ENCODE data around the gene NT5DC4.

Gene NT5DC4

GRCh38 chr2:112754564-112754963 is 33.7 kb downstream of the NT5DC4 start:
- no peak for DNase-seq (ENCODE audit: low read depth)

GRCh38 chr2:112755444-112755843 is 34.6 kb downstream of the NT5DC4 start:
- DNase-seq (ENCODE audit: low read depth) = no peak

DNA sequence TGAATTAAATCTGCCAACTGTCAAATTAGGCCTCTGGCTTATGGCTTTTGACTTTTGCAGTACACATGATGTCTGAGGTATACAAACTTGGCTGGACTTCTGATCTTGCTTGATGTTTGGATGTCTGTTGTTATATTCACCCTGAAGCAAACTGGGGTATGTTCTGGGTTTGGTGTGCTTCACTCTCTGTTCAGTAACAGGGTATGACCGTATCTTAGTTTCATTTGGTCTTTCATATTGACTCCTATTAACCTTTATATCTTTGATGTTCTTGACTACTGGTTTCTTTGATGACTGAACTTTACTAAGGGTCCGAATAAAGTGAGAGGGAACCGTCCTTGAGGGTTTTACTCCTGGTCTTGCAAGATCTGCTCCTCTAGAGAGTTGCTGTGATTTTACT is 35.4 kb downstream of the NT5DC4 start:
- no peak for DNase-seq (ENCODE audit: low read depth)

- peak; percentile 30 for DNase-seq (ENCODE audit: low read depth)
Observed at GRCh38 chr2:112757265-112757664, 36.4 kb downstream of the NT5DC4 start.

DNA sequence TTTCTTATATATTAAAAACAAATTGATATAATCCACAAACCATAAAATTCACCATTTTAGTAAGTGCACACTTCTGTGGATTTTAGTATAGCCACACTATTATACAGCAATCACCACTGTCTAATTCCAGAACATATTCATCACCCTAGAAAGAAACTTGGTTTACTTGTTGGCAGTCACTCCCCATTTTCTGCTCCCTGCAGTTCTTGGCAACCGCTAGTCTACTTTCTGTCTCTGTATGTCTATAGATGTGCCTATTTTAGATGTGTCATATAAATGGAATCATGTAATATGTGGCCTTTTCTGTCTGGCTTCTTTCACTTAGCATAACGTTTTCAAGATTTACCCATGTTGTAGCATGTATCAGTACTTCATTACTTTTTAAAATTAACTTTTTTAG is 37.9 kb downstream of the NT5DC4 start:
- no peak for DNase-seq (ENCODE audit: low read depth)

DNA sequence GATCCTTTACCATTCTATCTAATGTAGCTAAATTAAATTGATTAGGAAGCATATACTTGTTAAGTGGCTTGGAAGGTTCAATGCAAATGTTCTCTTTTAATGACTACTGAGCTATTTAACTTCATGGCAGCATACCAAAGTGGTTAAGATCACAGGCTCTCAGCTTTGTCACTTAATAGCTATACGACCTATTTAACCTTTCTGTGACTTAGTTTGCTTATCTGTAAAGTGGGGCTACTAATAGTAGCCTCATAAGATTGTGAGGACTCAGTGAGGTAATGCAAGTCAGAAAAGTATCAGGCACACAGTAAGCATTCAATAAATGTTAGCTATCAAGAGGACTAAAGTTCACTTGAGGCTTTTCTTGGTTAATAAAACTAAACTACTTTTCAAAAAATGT is 39.3 kb downstream of the NT5DC4 start:
- DNase-seq (ENCODE audit: low read depth) = no peak

DNA sequence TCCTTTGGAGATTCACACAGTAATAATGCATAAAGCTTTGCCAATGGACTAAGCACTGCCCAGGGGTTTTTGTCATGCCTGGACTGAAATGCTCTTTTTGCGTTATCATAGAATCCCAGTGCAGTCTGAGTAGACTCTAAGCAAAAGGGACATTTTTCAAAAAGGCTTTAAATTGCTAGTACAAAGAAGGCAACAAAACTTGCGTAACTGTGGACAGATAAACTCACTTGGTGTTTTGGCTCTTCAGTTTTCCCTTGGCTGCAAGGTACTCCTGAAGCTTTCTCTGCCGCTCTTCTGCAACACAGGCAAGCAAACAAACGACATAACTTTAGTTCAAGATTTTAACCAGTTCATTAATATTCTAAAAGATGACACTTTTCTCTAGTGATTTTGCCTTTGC is 41.5 kb downstream of the NT5DC4 start:
- no peak for DNase-seq (ENCODE audit: low read depth)

- peak; percentile 99 for DNase-seq (ENCODE audit: low read depth)
Observed at GRCh38 chr2:112764071-112765044, 43.5 kb downstream of the NT5DC4 start, which contains the start of gene CKAP2L. CKAP2L (minus strand) TSS chr2:112764609; CDS start chr2:112764598, 11 bp downstream.

GRCh38 chr2:112765251-112765650 is 44.4 kb downstream of the NT5DC4 start:
- DNase-seq (ENCODE audit: low read depth) = no peak

DNA sequence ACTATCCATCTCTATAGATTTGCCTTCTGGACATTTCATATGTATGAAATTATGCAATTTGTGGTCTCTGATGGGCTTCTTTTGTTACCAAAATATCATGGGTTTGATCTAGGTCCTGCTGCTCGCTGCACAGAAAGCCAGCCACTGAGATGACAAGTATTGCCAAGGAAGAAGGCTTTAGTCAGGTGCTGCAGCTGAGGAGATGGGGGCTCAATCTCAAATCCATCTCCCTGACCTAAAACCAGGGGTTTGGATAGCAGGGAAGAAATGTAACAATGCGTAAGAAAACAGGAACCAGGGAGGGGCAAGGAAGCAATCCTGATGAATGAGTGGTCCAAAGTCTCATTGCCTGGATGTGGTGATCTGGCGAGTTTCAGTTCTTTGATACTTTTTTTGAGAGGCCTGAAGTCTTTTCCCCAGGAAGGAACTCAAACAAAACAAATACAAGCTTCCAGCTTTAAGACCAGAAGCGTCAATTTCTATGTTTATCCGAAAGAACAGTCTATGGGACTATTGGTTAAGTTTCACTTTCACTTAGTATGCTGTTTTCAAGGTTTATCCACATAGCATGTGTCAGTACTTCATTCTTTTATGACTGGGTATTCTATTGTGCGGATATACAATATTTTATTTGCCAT is 47.0 kb downstream of the NT5DC4 start:
- DNase-seq (ENCODE audit: low read depth) = peak; percentile 34

DNA sequence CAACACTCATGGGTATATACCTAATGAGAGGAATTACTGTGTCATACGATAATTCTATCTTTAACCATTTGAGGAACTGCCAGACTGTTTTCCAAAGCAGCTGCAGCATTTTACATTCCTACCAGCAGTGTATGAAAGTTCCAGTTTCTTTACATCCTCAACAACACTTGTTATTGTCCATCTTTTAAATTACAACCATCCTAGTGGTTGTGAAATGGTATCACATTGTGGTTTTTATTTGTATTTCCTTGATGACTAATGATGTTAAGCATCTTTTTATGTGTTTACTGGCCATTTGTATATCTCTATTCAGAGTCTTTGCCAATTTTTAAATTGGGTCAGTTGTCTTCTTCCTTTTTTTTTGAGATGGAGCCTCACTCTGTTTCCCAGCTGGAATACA is 47.6 kb downstream of the NT5DC4 start:
- DNase-seq (ENCODE audit: low read depth) = peak; percentile 54

- DNase-seq (ENCODE audit: low read depth) = no peak
Observed at GRCh38 chr2:112772322-112772721, 51.5 kb downstream of the NT5DC4 start.

DNA sequence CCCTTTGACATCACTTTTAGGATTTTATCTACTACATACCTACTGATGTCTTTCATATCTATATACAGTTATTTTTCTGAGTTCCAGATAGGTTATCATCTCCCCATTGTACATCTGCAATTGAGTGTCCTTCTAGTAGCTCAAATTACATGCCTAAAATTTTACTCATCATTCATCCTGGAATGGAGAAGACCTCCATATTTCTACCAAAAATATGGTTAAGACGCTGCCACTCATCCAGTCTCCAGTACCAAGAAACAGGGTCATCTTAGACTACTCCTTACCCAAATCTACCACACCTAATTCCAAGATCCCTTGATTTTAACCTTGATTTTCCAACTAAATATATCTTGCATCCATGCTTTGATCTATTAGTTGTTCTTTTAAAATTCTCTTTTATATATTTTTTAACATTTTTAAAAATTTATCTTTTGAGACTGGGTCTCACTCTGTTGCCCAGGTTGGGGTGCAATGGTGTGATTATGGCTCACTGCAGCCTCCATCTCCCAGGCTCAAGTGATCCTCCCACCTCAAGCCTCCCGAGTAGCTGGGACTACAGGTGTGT is 52.2 kb downstream of the NT5DC4 start:
- no peak for DNase-seq (ENCODE audit: low read depth)

DNA sequence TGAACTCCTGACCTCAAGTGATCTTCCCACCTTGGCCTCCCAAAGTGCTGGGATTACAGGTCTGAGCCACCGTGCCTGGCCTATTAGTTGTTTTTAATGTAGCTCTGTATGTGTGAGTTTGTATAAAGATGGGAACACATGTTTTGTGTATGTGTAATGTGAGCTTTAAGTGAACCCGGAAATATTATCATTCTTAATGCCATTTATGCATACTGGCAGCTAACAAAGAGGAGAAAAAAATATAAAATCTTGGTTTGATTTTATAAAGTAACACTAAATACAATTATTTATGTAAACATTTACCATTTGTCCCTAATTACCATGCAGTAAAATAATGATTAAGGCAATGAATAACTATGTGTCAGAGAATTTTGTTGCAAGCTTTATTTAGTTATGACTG is 52.7 kb downstream of the NT5DC4 start:
- DNase-seq (ENCODE audit: low read depth) = no peak

DNA sequence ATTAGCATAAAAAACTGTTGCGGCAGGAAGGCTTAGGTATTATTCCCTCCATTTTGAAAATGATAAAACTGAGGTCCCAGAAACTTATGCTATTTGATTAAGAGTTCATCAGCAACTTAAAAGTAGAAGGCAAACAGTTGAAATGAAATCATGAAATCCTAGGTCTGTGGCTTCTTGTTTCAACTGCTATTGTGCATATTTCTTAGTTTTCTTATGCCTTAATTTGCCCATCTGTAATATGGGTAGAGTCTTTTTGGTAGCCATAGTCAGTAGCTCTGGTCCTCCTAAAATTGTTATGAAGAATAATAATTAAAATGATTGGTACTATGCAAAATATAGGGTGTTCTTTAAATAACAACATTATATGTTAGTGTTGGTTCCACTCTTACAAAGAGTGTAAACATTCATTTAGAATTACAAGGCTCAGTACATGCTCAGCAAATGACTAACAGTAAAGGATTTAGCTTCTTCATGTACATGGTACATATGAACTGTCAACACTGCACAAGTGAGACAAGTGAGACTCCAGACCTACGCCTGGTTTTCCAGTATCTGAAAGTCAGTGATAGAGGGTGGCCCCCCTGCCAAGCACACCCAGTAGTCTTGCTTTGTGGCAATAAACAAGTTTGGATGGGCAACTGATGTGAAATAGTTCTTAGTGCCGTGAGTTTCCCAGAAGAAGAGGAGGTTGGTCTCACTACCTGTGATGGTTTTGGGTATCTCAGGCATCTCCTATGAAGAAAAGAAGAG is 53.9 kb downstream of the NT5DC4 start:
- DNase-seq (ENCODE audit: low read depth) = no peak

DNA sequence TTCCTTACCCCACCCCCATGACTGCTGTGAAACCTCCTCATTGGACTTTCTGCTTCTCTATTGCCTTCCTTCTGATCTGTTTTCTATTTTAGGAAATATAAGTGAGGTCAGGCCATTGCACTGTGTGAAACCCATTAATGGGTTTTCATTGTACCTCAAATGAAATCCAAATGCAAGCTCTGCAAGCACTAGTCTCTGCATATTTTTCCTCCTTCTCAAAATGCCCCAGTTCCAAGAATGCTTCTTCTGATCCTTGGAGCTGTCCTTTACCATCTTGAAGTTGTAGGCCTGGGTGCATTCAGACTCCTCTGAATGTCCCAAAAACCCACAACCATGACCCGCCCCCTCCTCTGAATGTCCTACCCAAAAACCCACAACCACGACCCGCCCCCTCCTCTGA is 55.3 kb downstream of the NT5DC4 start:
- DNase-seq (ENCODE audit: low read depth) = no peak

GRCh38 chr2:112777036-112777435 is 56.2 kb downstream of the NT5DC4 start:
- no peak for DNase-seq (ENCODE audit: low read depth)

DNA sequence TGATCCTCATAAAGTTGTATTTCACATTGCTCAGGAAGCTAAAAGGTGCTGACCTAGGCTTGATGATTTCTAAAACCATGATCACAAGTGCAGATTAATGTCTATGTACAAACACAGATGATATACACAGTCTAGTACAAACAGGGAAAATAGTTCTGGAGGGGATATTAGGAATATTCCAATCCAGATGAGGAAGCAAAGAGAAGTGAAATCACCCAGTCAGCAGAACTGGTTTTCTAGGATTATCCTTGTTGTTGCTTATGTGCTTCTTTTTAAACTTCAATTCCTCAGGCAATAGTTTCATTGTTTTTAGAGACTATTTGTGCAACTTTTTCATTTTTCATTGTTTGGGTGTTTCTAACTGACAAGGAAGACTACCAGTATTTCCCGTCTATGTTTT is 58.8 kb downstream of the NT5DC4 start:
- no peak for DNase-seq (ENCODE audit: low read depth)

DNA sequence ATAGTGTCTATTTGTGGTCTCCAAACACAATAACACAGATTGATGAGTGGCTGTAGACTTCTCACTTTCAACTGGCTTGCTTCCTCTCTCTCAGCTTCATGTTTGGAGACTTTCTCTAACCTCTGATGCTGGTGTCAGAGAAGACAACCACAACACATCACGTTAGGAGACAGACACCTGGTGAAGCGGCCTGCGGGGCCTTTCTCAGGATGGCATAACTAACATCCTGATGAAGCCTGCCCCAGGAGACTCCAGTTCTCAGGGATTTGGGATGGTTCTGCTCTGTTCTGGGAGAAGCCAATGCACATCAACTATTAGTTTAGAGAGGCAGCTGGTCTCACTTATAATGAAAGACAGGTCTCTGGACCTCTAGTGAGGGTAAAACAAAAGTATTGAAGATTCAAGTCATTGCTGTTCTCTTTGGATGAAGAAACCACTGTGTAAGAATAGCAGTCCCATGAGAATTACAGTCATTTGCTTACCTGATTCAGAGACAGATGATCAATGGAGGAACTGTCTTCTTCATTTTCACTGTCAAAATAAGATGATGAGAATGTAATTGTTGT is 61.5 kb downstream of the NT5DC4 start:
- no peak for DNase-seq (ENCODE audit: low read depth)

DNA sequence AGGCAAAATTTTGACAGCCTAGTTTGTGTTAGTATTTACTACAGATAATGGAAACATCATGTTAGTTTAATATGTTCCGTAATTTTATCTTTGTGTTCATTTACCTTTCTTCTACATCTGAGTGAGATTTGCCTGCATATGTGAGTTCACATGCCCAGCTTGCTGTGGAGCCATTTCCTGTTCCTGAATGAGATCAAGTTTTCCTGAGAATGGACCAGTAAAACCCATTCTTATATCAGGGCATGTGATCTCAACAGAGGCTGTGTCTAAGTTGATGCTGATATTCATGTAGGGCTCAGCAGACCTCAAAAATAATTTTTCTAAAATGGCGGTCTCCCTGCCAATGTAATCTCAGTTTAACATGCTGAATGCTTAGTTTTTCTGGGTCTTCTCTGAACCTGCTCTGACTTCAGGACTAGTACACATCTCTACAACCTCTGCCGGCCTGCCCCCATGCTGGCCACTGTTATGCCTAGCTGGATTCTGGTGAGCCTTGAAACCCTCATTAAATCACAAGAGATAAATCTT is 62.4 kb downstream of the NT5DC4 start:
- DNase-seq (ENCODE audit: low read depth) = no peak

Data from iris pigment epithelial cell (primary cell).